HFF-Myc (cell line): ENCODE results near the gene NAALADL2.

Experiments
- DNase-seq: peaks from one replicate; pipeline ENCODE4 v3.0.0-alpha.2; 2011; ENCODE audit warnings: low read depth; ENCODE audit errors: extremely low read depth
- H3K4me3 ChIP-seq: replicated peaks from 2 replicates; pipeline ENCODE4 v1.5.1; 2011; ENCODE audit warnings: low read depth, mild to moderate bottlenecking, control low read depth, low read length
- CTCF ChIP-seq: IDR thresholded peaks from 2 replicates; pipeline ENCODE4 v1.5.1; 2012; ENCODE audit warnings: mild to moderate bottlenecking, low read depth, low read length, control low read depth; ENCODE audit errors: missing control alignments

NAALADL2 gene

DNA sequence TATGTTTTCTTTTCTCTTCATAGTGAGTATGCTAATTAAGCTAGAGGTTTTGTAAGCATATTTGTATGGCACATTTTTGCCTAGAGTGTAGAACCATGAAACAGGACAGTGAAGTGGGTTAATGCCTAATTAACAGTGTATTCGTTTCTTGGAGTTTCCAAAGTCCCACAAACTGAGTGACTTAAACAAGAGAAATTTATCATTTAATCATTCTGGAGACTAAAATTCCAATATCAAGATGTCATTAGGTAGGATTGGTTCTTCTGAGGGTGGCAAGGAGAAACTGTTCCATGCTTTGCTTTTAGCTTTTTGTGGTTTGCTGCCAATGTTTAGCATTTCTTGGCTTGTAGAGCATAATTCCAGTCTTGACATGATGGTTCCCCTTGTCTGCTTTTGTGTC lies 734.2 kb downstream of the NAALADL2 start:
- TF ChIP-seq CTCF: no peak
- DNase-seq: no peak
- no peak overlapping the region for H3K4me3 ChIP-seq

GRCh38 chr3:175598740-175599139 lies 739.6 kb downstream of the NAALADL2 start:
- TF ChIP-seq CTCF: no peak
- DNase-seq: no peak
- H3K4me3 ChIP-seq: no peak overlapping the region

DNA sequence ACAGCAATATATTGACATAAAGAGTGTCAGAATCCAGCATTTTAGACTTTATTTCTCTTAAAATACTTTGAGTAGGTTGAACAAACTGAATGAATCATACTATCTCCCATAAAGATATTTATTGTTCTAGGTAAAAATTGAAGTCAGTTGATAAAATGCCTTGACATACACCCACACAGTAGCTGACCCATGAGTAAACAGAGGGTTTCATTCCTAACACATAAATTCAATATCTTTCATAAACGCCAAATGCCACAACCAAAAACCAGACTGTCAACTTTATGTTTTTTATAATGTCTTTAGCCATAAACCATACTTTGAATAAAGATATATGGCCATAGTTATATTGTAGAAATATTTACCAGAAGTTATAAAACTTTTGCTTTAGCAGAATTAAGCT lies 742.4 kb downstream of the NAALADL2 start:
- DNase-seq: no peak
- TF ChIP-seq CTCF: no peak
- no peak overlapping the region for H3K4me3 ChIP-seq

- no peak for DNase-seq
- TF ChIP-seq CTCF: no peak
- no peak overlapping the region for H3K4me3 ChIP-seq
Measured at GRCh38 chr3:175605851-175606250, 746.7 kb downstream of the NAALADL2 start.

GRCh38 chr3:175606650-175607318 lies 747.6 kb downstream of the NAALADL2 start:
- DNase-seq: no peak
- H3K4me3 ChIP-seq: no peak overlapping the region
- TF ChIP-seq CTCF: no peak

DNA sequence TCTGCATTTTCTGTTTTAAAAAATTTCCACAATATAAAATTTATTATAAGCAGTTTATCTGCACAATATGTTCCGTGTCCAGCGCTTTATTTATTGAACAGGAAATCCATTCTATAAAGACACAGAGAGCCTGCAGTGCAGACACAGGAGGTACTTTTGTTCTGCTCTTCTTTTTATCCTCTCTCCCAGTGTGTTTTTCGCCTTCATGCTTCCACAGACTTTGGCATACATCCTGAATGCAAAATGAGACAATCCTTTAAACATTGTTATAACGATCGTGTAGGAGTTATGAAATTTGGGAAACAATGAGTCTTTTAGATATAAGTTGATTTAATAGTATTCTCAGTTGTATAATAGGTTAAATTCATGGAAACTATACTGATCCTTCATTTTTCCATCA lies 749.2 kb downstream of the NAALADL2 start:
- H3K4me3 ChIP-seq: no peak overlapping the region
- DNase-seq: no peak
- no peak for TF ChIP-seq CTCF

- TF ChIP-seq CTCF: no peak
Measured at GRCh38 chr3:175608911-175609310, 749.8 kb downstream of the NAALADL2 start.

More at GRCh38 chr3:175608911-175609310, 749.8 kb downstream of the NAALADL2 start:
- H3K4me3 ChIP-seq: no peak overlapping the region
- DNase-seq: no peak
